K562 (cell line): ENCODE measurements around the gene CHPF. TPM values are rescaled to one million over a fixed set of nuclear protein-coding genes. Genes with fewer than 3 reads are reported as not detected.
A peak's percentile ranks its signal among the peaks of the same experiment; 100 is the strongest.

Experiments used
- ATAC-seq: fragments of 200-7000 bp; cut with Tn5 transposase; 3 replicates; pipeline ENCODE4 v1.9.1; 2020; ENCODE audit warnings: moderate library complexity
- BruUV-seq: library from RNA; stranded (reverse); fragments of 400-500 nt; replicated peaks from 2 replicates; lab custom pipeline; 2021; lab: Mats Ljungman, UMichigan
- CTCF ChIA-PET: fragments of 300-600 bp; formaldehyde crosslinking; extraction: SDS; loops from one replicate; lab custom pipeline; 2021; ENCODE audit warnings: low intra/inter-chr PET ratio; lab: Yijun Ruan, JAX
- POLR2A ChIA-PET: fragments of 300-600, 350-650 bp; sonication (Branson Sonifier 250); formaldehyde crosslinking; extraction: SDS; loops from one replicate; lab custom pipeline; 2021; ENCODE audit warnings: antibody characterized with exemption, inconsistent platforms; lab: Yijun Ruan, JAX
- DNase-seq, 4 experiments: peaks; one replicate each; pipeline versions ENCODE4 v3.0.0 to v3.0.0-alpha.2; 2011 to 2018; ENCODE audit warnings: low spot score in 3 of 4, mixed read lengths in 3 of 4; ENCODE audit errors: extremely low read depth in 1 of 4
- FAIRE-seq: peaks from 2 replicates; lab custom pipeline; 2011; peaks lifted over from hg19 to GRCh38; lab: Jason Lieb, UNC
- H2AFZ ChIP-seq: 2 replicates; pipeline ENCODE4 v1.6.0; 2011; ENCODE audit warnings: low read depth, low read length, control low read depth, inconsistent platforms
- H3K27ac ChIP-seq: fragments of 200-600 bp; 3 replicates; pipeline ENCODE4 v1.8.0; 2011; ENCODE audit warnings: low read depth, mild to moderate bottlenecking, control low read depth, inconsistent platforms, low read length, moderate library complexity, mixed read lengths; ENCODE audit errors: extremely low read depth
- H3K27me3 ChIP-seq, 2 experiments: fragments of 300-600 bp in 1 of 2; 2 replicates in 1 of 2; 3 replicates in 1 of 2; pipeline versions ENCODE4 v1.6.0 to v1.8.0; 2011; ENCODE audit warnings: inconsistent platforms in 2 of 2, low read length in 2 of 2, mild to moderate bottlenecking in 1 of 2, mixed read lengths in 1 of 2, moderate library complexity in 1 of 2; ENCODE audit not compliant: control insufficient read depth in 2 of 2, insufficient read depth in 2 of 2
- H3K36me3 ChIP-seq: fragments of 300-600 bp; 3 replicates; pipeline ENCODE4 v1.8.0; 2011; ENCODE audit warnings: mild to moderate bottlenecking, low read length, inconsistent platforms; ENCODE audit not compliant: control insufficient read depth, insufficient read depth
- H3K4me1 ChIP-seq, 2 experiments: fragments of 200-600 bp in 1 of 2; replicated peaks in 1 of 2; 2 replicates in 1 of 2; 3 replicates in 1 of 2; pipeline versions ENCODE4 v1.5.1 to v1.8.0; 2011; ENCODE audit warnings: inconsistent platforms in 2 of 2, low read length in 2 of 2, mild to moderate bottlenecking in 1 of 2, mixed read lengths in 1 of 2, moderate library complexity in 1 of 2; ENCODE audit not compliant: control insufficient read depth in 2 of 2, insufficient read depth in 2 of 2
- H3K4me2 ChIP-seq: 2 replicates; pipeline ENCODE4 v1.6.1; 2011; ENCODE audit warnings: low read length, control low read depth, inconsistent platforms, mixed read lengths; ENCODE audit not compliant: insufficient read depth
- H3K4me3 ChIP-seq: fragments of 200-600 bp; sonication (generic), shearing (Covaris generic); 2 replicates; pipeline ENCODE4 v1.5.1; 2016; ENCODE audit warnings: control low read depth, inconsistent platforms
- H3K79me2 ChIP-seq: fragments of 200-600 bp; 3 replicates; pipeline ENCODE4 v1.8.0; 2011; ENCODE audit warnings: low read length, inconsistent platforms; ENCODE audit not compliant: control insufficient read depth, insufficient read depth
- H3K9ac ChIP-seq, 2 experiments: 2 replicates each; pipeline versions ENCODE4 v1.6.0 to v1.6.1; 2011; ENCODE audit warnings: low read depth in 2 of 2, low read length in 2 of 2, control low read depth in 1 of 2, inconsistent platforms in 1 of 2, mild to moderate bottlenecking in 1 of 2, mixed read lengths in 1 of 2; ENCODE audit not compliant: insufficient read depth in 1 of 2
- H3K9me1 ChIP-seq: one replicate; pipeline ENCODE4 v1.6.0; 2011; ENCODE audit warnings: inconsistent platforms, mild to moderate bottlenecking, low read length, moderate library complexity; ENCODE audit not compliant: control insufficient read depth, insufficient read depth
- H3K9me3 ChIP-seq: replicated peaks from 2 replicates; pipeline ENCODE4 v1.5.1; 2011; ENCODE audit warnings: low read depth, low read length, inconsistent platforms; ENCODE audit not compliant: control insufficient read depth, insufficient read depth
- H4K20me1 ChIP-seq: replicated peaks from 2 replicates; pipeline ENCODE4 v1.6.1; 2011; ENCODE audit warnings: low read length, inconsistent platforms, mixed read lengths; ENCODE audit not compliant: control insufficient read depth, insufficient read depth
- AFF1 ChIP-seq, 2 experiments: fragments of 450-650 bp; IDR thresholded peaks; 2 replicates each; pipeline ENCODE4 v1.6.1; 2018; ENCODE audit warnings: mild to moderate bottlenecking in 2 of 2, low read depth in 1 of 2; ENCODE audit not compliant: partially characterized antibody in 2 of 2
- CCAR2 ChIP-seq: fragments of 200-400 bp; formaldehyde crosslinking; IDR thresholded peaks from 2 replicates; pipeline ENCODE4 v1.6.1; 2017; ENCODE audit warnings: mild to moderate bottlenecking, low read depth, low read length
- DACH1 ChIP-seq: fragments of 450-650 bp; IDR thresholded peaks from 2 replicates; pipeline ENCODE4 v1.6.1; 2018; ENCODE audit not compliant: partially characterized antibody
- DNMT1 ChIP-seq: fragments of 450-650 bp; IDR thresholded peaks from 2 replicates; pipeline ENCODE4 v1.6.1; 2016; ENCODE audit warnings: antibody characterized with exemption, mild to moderate bottlenecking
- EP300 ChIP-seq: IDR thresholded peaks from 2 replicates; pipeline ENCODE4 v1.6.1; 2012; ENCODE audit warnings: low read length, improper control_type of control experiment
- HLTF ChIP-seq: fragments of 450-650 bp; IDR thresholded peaks from 2 replicates; pipeline ENCODE4 v1.6.1; 2016
- MCM3 ChIP-seq: fragments of 450-650 bp; IDR thresholded peaks from 2 replicates; pipeline ENCODE4 v1.6.1; 2016
- MECOM ChIP-seq: fragments of 250-450 bp; sonication (Bioruptor Pico); IDR thresholded peaks from 2 replicates; pipeline ENCODE4 v1.8.0; 2022; ENCODE audit warnings: inconsistent platforms
- RERE ChIP-seq: sonication (generic); formaldehyde crosslinking; IDR thresholded peaks from 2 replicates; pipeline ENCODE4 v1.8.0; 2023; ENCODE audit warnings: missing genetic modification reagents, mild to moderate bottlenecking, borderline replicate concordance
- SMARCA4 ChIP-seq: fragments of 450-650 bp; IDR thresholded peaks from 2 replicates; pipeline ENCODE4 v1.6.1; 2016
- STAG1 ChIP-seq: sonication (generic); formaldehyde crosslinking; IDR thresholded peaks from 2 replicates; pipeline ENCODE4 v1.5.0; 2020; ENCODE audit warnings: missing genetic modification reagents, borderline replicate concordance
- U2AF1 ChIP-seq: fragments of 200-400 bp; formaldehyde crosslinking; optimal IDR thresholded peaks from 2 replicates; pipeline ENCODE3; 2017; ENCODE audit warnings: mild to moderate bottlenecking, low read depth, low read length, moderate library complexity
- ZNF133 ChIP-seq: fragments of 250-450 bp; sonication (Bioruptor Pico); IDR thresholded peaks from 2 replicates; pipeline ENCODE4 v1.4.0; 2020; ENCODE audit warnings: mild to moderate bottlenecking
- ZNF384 ChIP-seq: IDR thresholded peaks from 2 replicates; pipeline ENCODE4 v1.6.1; 2012; ENCODE audit warnings: low read depth, low read length, improper control_type of control experiment
- ZNF431 ChIP-seq: sonication (generic); formaldehyde crosslinking; IDR thresholded peaks from 2 replicates; pipeline ENCODE4 v1.8.0; 2022; ENCODE audit warnings: mild to moderate bottlenecking, missing genetic modification reagents
- ZNF436 ChIP-seq: fragments of 250-450, 450-650 bp; sonication (Bioruptor Pico); formaldehyde crosslinking; IDR thresholded peaks from 2 replicates; pipeline ENCODE4 v1.7.0; 2020; ENCODE audit warnings: mild to moderate bottlenecking
- ZNF785 ChIP-seq: fragments of 250-450 bp; sonication (Bioruptor Pico); IDR thresholded peaks from 2 replicates; pipeline ENCODE4 v1.4.0; 2020; ENCODE audit warnings: mild to moderate bottlenecking
- WGBS: fragments of 100-300 bp; shearing (Covaris generic); methylation state at CpG from one replicate; pipeline ENCODE4 v1.1.6; 2016; ENCODE audit warnings: low coverage, mixed read lengths; ENCODE audit not compliant: insufficient coverage; ENCODE audit errors: missing lambda C conversion rate; 5-methylcytosine and 5-hydroxymethylcytosine counted together
- in situ Hi-C: fragments of 300-500 bp; cut with MboI; formaldehyde crosslinking; loops from 4 replicates; pipeline ENCODE4 v1.15.0; 2018; ENCODE audit warnings: inconsistent platforms, mixed read lengths
- intact Hi-C: fragments of 100-400 bp; cut with micrococcal nuclease; formaldehyde crosslinking; loops from 2 replicates; pipeline ENCODE4 v1.14.2; 2022
- polyA plus RNA-seq, 8 experiments: library from polyadenylated mRNA; depleted of rRNA in 4 of 8; stranded (reverse) in 5 of 8; unstranded in 3 of 8; fragments of >200 nt; fragmentation: Nextera tagmentation in 2 of 8; fragmentation: Illumina TruSeq in 1 of 8; extraction: Ambion mirVana in 2 of 8; extraction: Trizol in 1 of 8; gene quantifications; 2 replicates each; pipeline versions ENCODE4 v1.2.1 to v1.2.3, GENCODE V29; 2011 to 2014; ENCODE audit warnings: inconsistent platforms in 1 of 8, missing spikeins in 1 of 8
- total RNA-seq, 7 experiments: library from RNA; depleted of rRNA in 6 of 7; stranded (reverse); fragments of >200 nt in 6 of 7; fragmentation: Illumina TruSeq in 2 of 7; extraction: Trizol in 2 of 7; gene quantifications; 2 replicates each; pipeline versions ENCODE4 v1.2.1 to v1.2.3, GENCODE V29; 2011 to 2021; ENCODE audit warnings: low replicate concordance in 1 of 7

Gene CHPF
- total and polyA plus RNA-seq, 9 of the 15 experiments (the other 6 are each of a cell fraction or from before 2014, with no cell fraction given), result 0.15 to 57.2 (median 7.9) TPM

DNA sequence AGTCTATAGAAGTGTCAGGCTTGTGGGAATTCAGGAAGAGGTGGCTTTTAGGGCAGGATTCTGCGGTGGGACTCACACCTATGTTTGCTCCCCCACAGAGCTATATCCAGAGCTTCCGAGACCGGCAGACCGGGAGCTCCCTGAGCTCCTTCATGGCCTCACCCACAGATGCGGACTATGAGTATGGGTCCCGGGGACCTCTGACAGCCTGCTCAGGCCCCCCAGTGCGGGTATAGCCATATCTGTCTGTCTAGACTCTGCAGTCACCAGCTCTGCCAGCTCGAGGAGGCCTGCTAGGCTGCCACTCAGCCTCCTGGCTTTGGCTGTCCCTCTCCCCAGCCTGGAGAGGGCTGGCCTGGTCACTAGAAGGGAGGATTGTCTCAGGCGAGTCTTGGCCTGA, 6.0 kb upstream of the CHPF start:
- BruUV-seq, result no TSS peak
- no peak for DNase-seq
- Histone ChIP-seq H3K9me3 (no peaks in the 10 kb centered on the region), H4K20me1 (no peaks in the 10 kb centered on the region), H3K79me2 (no peaks in the 10 kb centered on the region), H3K27me3 (no peaks in the 10 kb centered on the region), H3K9me1 (no peaks in the 10 kb centered on the region), H3K4me2 (no peak overlapping the region), H3K9ac (peak overlapping the region in 1 of 2 experiments; percentile 52; a peak in 1 of 4 replicates), H3K4me3 (no peak overlapping the region), H2AFZ (no peak overlapping the region), H3K27ac (no peak overlapping the region), H3K36me3 (no peaks in the 10 kb centered on the region), H3K4me1 (peaks cover 4 to 44% of the 10 kb centered on the region in 2 experiments; a peak in 3 of 5 replicates)
- WGBS, result 94% methylated on average over 4 of the region's 9 CpGs
- in situ Hi-C loops (loop anchor here (10.0 kb wide), 1 partner anchor 145 kb away; no protein-coding TSS in a partner anchor), intact Hi-C loops (no loop called here)
- no peak for ATAC-seq
- no peak for FAIRE-seq
- CTCF ChIA-PET, result no interaction called here
- POLR2A ChIA-PET, result no interaction called here
- no peak for TF ChIP-seq DACH1
- no peak for TF ChIP-seq ZNF133 (CRISPR knock-in tag)
- no peak for TF ChIP-seq U2AF1
- no peak for TF ChIP-seq ZNF431
- no peak for TF ChIP-seq ZNF785 (CRISPR knock-in tag)
- no peak for TF ChIP-seq SMARCA4
- no peak for TF ChIP-seq EP300
- TF ChIP-seq DNMT1, result no peak
- no peak for TF ChIP-seq CCAR2
- TF ChIP-seq AFF1 (IDR thresholded peaks at IDR 0.05; ENCODE audit: low read depth in 1 of 2, partially characterized antibody in 2 of 2), result no peak
- no peak for TF ChIP-seq ZNF436
- TF ChIP-seq MCM3, result no peak
- TF ChIP-seq RERE (CRISPR knock-in tag), result no peak
- no peak for TF ChIP-seq ZNF384
- no peak for TF ChIP-seq STAG1 (CRISPR knock-in tag)
- no peak for TF ChIP-seq HLTF
- no peak for TF ChIP-seq MECOM
